Ishikawa (cell line): ENCODE data around the gene JOSD1.

Experiments
- CEBPB ChIP-seq: IDR thresholded peaks from 2 replicates; pipeline ENCODE4 v1.6.1; 2012
- CREB1 ChIP-seq: IDR thresholded peaks from 2 replicates; pipeline ENCODE4 v1.6.1; 2012; ENCODE audit warnings: low read depth
- EGR1 ChIP-seq: IDR thresholded peaks from 2 replicates; pipeline ENCODE4 v1.6.1; 2012
- EP300 ChIP-seq: IDR thresholded peaks from 2 replicates; pipeline ENCODE4 v1.6.1; 2012; ENCODE audit warnings: borderline replicate concordance
- FOXM1 ChIP-seq: IDR thresholded peaks from 2 replicates; pipeline ENCODE4 v1.6.1; 2012; ENCODE audit warnings: low read depth, borderline replicate concordance
- MAX ChIP-seq: IDR thresholded peaks from 2 replicates; pipeline ENCODE4 v1.6.1; 2012
- NFIC ChIP-seq: IDR thresholded peaks from 2 replicates; pipeline ENCODE4 v1.6.1; 2012
- RAD21 ChIP-seq: IDR thresholded peaks from 2 replicates; pipeline ENCODE4 v1.6.1; 2012; ENCODE audit warnings: low read depth
- REST ChIP-seq: IDR thresholded peaks from 2 replicates; pipeline ENCODE4 v1.6.1; 2012; ENCODE audit warnings: low read depth, mild to moderate bottlenecking
- TAF1 ChIP-seq: IDR thresholded peaks from 2 replicates; pipeline ENCODE4 v1.6.1; 2012; ENCODE audit warnings: low read depth, mild to moderate bottlenecking
- TCF12 ChIP-seq: IDR thresholded peaks from 2 replicates; pipeline ENCODE4 v1.6.1; 2012; ENCODE audit warnings: low read depth
- TEAD4 ChIP-seq: IDR thresholded peaks from 2 replicates; pipeline ENCODE4 v1.6.1; 2012
- USF1 ChIP-seq: IDR thresholded peaks from 2 replicates; pipeline ENCODE4 v1.6.1; 2012
- YY1 ChIP-seq: IDR thresholded peaks from 2 replicates; pipeline ENCODE4 v1.6.1; 2012; ENCODE audit warnings: low read depth
- ZBTB7A ChIP-seq: IDR thresholded peaks from 2 replicates; pipeline ENCODE4 v1.6.1; 2012; ENCODE audit warnings: low read depth

JOSD1 gene

GRCh38 chr22:38744981-38745380 lies 44.2 kb upstream of the JOSD1 start:
- TF ChIP-seq FOXM1 (no peak), USF1 (0 out of 2 replicates have a peak, but pooled peaks have one; percentile 25), ZBTB7A (no peak)

GRCh38 chr22:38742176-38742942 lies 41.6 kb upstream of the JOSD1 start:
- TF ChIP-seq EP300 (no peak), REST (no peak), CEBPB (no peak), TCF12 (no peak)

- TF ChIP-seq CEBPB (no peak), NFIC (no peak), YY1 (no peak), EP300 (no peak), RAD21 (no peak), FOXM1 (no peak), TEAD4 (no peak), CREB1 (no peak), TAF1 (no peak), MAX (no peak), EGR1 (no peak), USF1 (no peak), ZBTB7A (no peak), TCF12 (no peak), REST (no peak)
Observed at GRCh38 chr22:38741576-38741975, 40.8 kb upstream of the JOSD1 start.

GRCh38 chr22:38741166-38741565 lies 40.4 kb upstream of the JOSD1 start:
- no peak for TF ChIP-seq YY1
- no peak for TF ChIP-seq EGR1
- TF ChIP-seq ZBTB7A, result no peak
- no peak for TF ChIP-seq TEAD4
- TF ChIP-seq TAF1, result no peak
- TF ChIP-seq CEBPB, result no peak
- TF ChIP-seq FOXM1, result no peak
- no peak for TF ChIP-seq NFIC

GRCh38 chr22:38740754-38741153 lies 40.0 kb upstream of the JOSD1 start:
- no peak for TF ChIP-seq USF1
- no peak for TF ChIP-seq YY1
- no peak for TF ChIP-seq CEBPB
- TF ChIP-seq NFIC, result no peak
- TF ChIP-seq RAD21, result no peak

GRCh38 chr22:38740116-38740723 lies 39.5 kb upstream of the JOSD1 start:
- no peak for TF ChIP-seq REST
- no peak for TF ChIP-seq NFIC
- TF ChIP-seq FOXM1, result no peak
- no peak for TF ChIP-seq MAX
- TF ChIP-seq RAD21, result no peak
- TF ChIP-seq USF1, result no peak
- TF ChIP-seq ZBTB7A, result no peak
- TF ChIP-seq TCF12, result no peak
- no peak for TF ChIP-seq CEBPB
- TF ChIP-seq CREB1, result no peak
- no peak for TF ChIP-seq YY1
- no peak for TF ChIP-seq TAF1
- TF ChIP-seq TEAD4, result no peak
- no peak for TF ChIP-seq EGR1
- TF ChIP-seq EP300, result no peak
